Measurements from ENCODE around the gene C22orf31. TPM values are rescaled to one million over a fixed set of nuclear protein-coding genes. Genes with fewer than 3 reads are reported as not detected.

The C22orf31 gene
- total and polyA plus RNA-seq, 4 experiments from 2014 or later, result not detected

DNA sequence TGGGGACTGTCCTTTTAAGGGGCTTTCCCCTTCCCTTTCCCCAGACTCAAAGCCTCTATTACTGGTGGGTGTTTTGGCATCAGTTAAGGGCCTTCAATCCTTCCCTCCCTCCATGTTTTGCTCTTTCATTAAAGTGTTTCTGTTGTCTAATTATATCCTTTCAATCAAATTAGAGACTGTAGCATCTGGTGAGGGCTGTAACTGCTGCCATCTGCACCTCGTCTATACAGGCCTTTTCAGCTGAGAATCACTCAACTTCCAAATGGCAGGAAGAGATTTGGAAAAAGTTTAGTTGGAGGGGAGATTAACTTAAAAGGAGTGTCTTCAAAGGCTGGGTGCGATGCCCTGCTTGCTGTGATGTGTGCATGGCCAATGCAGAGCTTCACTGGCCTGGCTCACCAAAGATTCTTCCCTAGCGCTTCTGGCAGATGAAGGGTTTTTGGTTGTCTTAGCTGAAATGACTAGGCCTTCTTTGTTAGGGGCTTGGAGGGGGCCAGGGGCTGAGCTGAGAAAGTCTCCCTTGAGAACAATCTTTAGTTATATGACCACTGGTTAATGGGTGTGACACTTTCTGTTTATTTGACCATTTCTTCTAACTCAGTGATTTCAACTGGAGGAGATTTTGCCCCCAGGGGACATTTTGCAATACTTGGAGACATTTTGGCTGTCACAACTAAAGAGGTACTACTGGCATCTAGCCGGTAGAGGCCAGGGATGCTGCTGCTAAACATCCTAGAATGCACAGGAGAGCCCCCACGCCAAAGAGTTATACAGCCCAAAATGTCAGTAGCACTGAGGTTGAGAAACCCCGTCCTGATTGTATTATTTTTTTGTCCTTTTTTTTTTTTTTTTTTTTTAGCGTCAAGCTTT is 18.7 kb upstream of the C22orf31 start:
- ChIA-PET POLR2A (ENCODE audit: partially characterized antibody) (no interaction called here), CTCF (ENCODE audit: partially characterized antibody) (no interaction called here)
- H3K27me3 ChIP-seq (ENCODE audit: insufficient read depth, low read length), result peaks cover 6% of the 10 kb centered on the region
- H3K27ac Mint-ChIP-seq, result no peak overlapping the region
- no peaks in the 10 kb centered on the region for H3K9me3 Mint-ChIP-seq
- no peaks in the 10 kb centered on the region for H3K9me3 ChIP-seq (ENCODE audit: control insufficient read depth in 1 of 2, low read length in 2 of 2)
- DNase-seq, result no peak
- H3K36me3 ChIP-seq (ENCODE audit: insufficient read depth, low read length), result no peaks in the 10 kb centered on the region
- H3K4me1 ChIP-seq (ENCODE audit: insufficient read depth, low read length), result no peaks in the 10 kb centered on the region
- intact Hi-C loops (cut with micrococcal nuclease), result no loop called here
- H3K27ac ChIP-seq (ENCODE audit: low read depth, low read length), result no peak overlapping the region
- H3K4me3 ChIP-seq (ENCODE audit: low read length in 2 of 2), result no peak overlapping the region
- no peak overlapping the region for H3K4me3 Mint-ChIP-seq
- peaks cover 0 to 3% of the 10 kb centered on the region in 2 donors for H3K36me3 Mint-ChIP-seq
- H3K27me3 Mint-ChIP-seq, result peaks cover 10 to 22% of the 10 kb centered on the region in 2 donors
- peaks cover 0 to 1% (median 0%) of the 10 kb centered on the region in 4 donors for H3K4me1 Mint-ChIP-seq

DNA sequence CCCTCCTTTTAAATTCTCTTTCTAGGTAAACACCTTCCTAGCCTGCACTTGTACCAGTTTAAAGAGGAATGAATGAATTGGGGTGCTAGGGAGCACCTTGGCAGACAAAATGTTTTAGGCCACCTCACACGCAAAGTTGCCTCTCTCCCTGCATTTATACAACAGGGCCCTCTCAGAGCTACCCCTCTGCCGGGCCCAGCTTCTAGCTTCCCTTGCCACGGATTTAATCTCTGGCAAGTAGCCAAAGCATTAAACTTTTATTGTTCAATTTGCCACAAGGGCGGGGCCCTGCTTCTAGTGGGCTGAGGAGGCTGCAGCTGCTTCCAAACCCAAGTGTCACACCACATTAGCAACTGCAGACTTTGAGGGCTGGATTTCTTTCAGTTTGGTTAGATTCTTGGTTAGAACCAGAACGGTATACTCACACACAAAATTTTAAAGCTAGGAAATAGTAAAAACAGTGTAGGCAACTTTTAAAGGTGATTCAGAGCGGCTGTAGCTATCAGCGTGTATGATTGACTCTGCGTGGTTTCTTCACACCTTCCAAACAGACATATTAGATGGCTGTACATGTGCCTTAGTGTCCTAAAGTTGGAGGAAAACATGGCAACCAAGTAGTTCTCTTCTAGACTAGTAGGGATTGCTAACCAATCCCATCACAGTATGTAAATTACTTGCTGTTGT is 17.7 kb upstream of the C22orf31 start:
- no peak overlapping the region for H3K4me3 Mint-ChIP-seq
- peaks cover 16 to 28% of the 10 kb centered on the region in 2 donors for H3K27me3 Mint-ChIP-seq
- no peaks in the 10 kb centered on the region for H3K36me3 ChIP-seq (ENCODE audit: insufficient read depth, low read length)
- intact Hi-C loops (cut with micrococcal nuclease), result no loop called here
- no peak overlapping the region for H3K4me3 ChIP-seq (ENCODE audit: low read length in 2 of 2)
- ChIA-PET CTCF (ENCODE audit: partially characterized antibody) (interaction anchor here (1.1 kb wide), 1 partner anchor 14 kb away, joined by 3 read pairs; no protein-coding TSS in a partner anchor), POLR2A (ENCODE audit: partially characterized antibody) (no interaction called here)
- H3K27ac ChIP-seq (ENCODE audit: low read depth, low read length), result no peak overlapping the region
- H3K9me3 ChIP-seq (ENCODE audit: control insufficient read depth in 1 of 2, low read length in 2 of 2), result no peaks in the 10 kb centered on the region
- no peak for DNase-seq
- H3K27ac Mint-ChIP-seq, result no peak overlapping the region
- H3K4me1 Mint-ChIP-seq, result peaks cover 0 to 4% (median under 1%) of the 10 kb centered on the region in 4 donors
- peaks cover 0 to 3% of the 10 kb centered on the region in 2 donors for H3K36me3 Mint-ChIP-seq
- H3K27me3 ChIP-seq (ENCODE audit: insufficient read depth, low read length), result peaks cover 14% of the 10 kb centered on the region
- H3K9me3 Mint-ChIP-seq, result no peaks in the 10 kb centered on the region
- peaks cover under 1% of the 10 kb centered on the region for H3K4me1 ChIP-seq (ENCODE audit: insufficient read depth, low read length)

GRCh38 chr22:29078869-29079207 is 17.2 kb upstream of the C22orf31 start:
- no peak overlapping the region for H3K4me3 Mint-ChIP-seq
- ChIA-PET POLR2A (ENCODE audit: partially characterized antibody) (no interaction called here), CTCF (ENCODE audit: partially characterized antibody) (interaction anchor here (1.1 kb wide), 1 partner anchor 15 kb away, joined by 3 read pairs; no protein-coding TSS in a partner anchor)
- no peak overlapping the region for H3K27ac ChIP-seq (ENCODE audit: low read depth, low read length)
- H3K36me3 ChIP-seq (ENCODE audit: insufficient read depth, low read length), result no peaks in the 10 kb centered on the region
- no peak for DNase-seq
- H3K4me3 ChIP-seq (ENCODE audit: low read length in 2 of 2), result no peak overlapping the region
- H3K27me3 ChIP-seq (ENCODE audit: insufficient read depth, low read length), result peaks cover 19% of the 10 kb centered on the region
- H3K27ac Mint-ChIP-seq, result no peak overlapping the region
- intact Hi-C loops (cut with micrococcal nuclease), result no loop called here
- H3K36me3 Mint-ChIP-seq, result peaks cover 0 to 3% of the 10 kb centered on the region in 2 donors
- H3K9me3 Mint-ChIP-seq, result no peaks in the 10 kb centered on the region
- peaks cover 1 to 10% (median 4%) of the 10 kb centered on the region in 4 donors for H3K4me1 Mint-ChIP-seq
- peaks cover 6% of the 10 kb centered on the region for H3K4me1 ChIP-seq (ENCODE audit: insufficient read depth, low read length)
- H3K9me3 ChIP-seq (ENCODE audit: control insufficient read depth in 1 of 2, low read length in 2 of 2), result no peaks in the 10 kb centered on the region
- H3K27me3 Mint-ChIP-seq, result peaks cover 17 to 33% of the 10 kb centered on the region in 2 donors

GRCh38 chr22:29078036-29078868 is 16.6 kb upstream of the C22orf31 start:
- Mint-ChIP-seq H3K27ac (no peak overlapping the region), H3K4me1 (peaks cover 1 to 12% (median 5%) of the 10 kb centered on the region in 4 donors), H3K27me3 (peaks cover 16 to 34% of the 10 kb centered on the region in 2 donors), H3K36me3 (peaks cover 0 to 3% of the 10 kb centered on the region in 2 donors), H3K4me3 (no peak overlapping the region), H3K9me3 (no peaks in the 10 kb centered on the region)
- intact Hi-C loops (cut with micrococcal nuclease), result no loop called here
- Histone ChIP-seq H3K9me3 (ENCODE audit: control insufficient read depth in 1 of 2, low read length in 2 of 2) (no peaks in the 10 kb centered on the region), H3K36me3 (ENCODE audit: insufficient read depth, low read length) (no peaks in the 10 kb centered on the region), H3K4me3 (ENCODE audit: low read length in 2 of 2) (no peak overlapping the region), H3K4me1 (ENCODE audit: insufficient read depth, low read length) (peaks cover 12% of the 10 kb centered on the region), H3K27ac (ENCODE audit: low read depth, low read length) (no peak overlapping the region), H3K27me3 (ENCODE audit: insufficient read depth, low read length) (peaks cover 22% of the 10 kb centered on the region)
- ChIA-PET CTCF (ENCODE audit: partially characterized antibody) (interaction anchor here (1.1 kb wide), 1 partner anchor 15 kb away, joined by 3 read pairs; no protein-coding TSS in a partner anchor), POLR2A (ENCODE audit: partially characterized antibody) (no interaction called here)
- no peak for DNase-seq

GRCh38 chr22:29074276-29074772 is 12.7 kb upstream of the C22orf31 start:
- Mint-ChIP-seq H3K9me3 (no peaks in the 10 kb centered on the region), H3K27me3 (peaks cover 19 to 51% of the 10 kb centered on the region in 2 donors), H3K4me3 (peak overlapping the region in 7 of 8 donors; percentile 38 to 76 (median 63)), H3K36me3 (peaks cover 0 to 3% of the 10 kb centered on the region in 2 donors), H3K4me1 (peaks cover 9 to 29% (median 17%) of the 10 kb centered on the region in 4 donors), H3K27ac (peak overlapping the region in 1 of 7 donors; percentile 7)
- Histone ChIP-seq H3K27ac (ENCODE audit: low read depth, low read length) (no peak overlapping the region), H3K36me3 (ENCODE audit: insufficient read depth, low read length) (no peaks in the 10 kb centered on the region), H3K9me3 (ENCODE audit: control insufficient read depth in 1 of 2, low read length in 2 of 2) (no peaks in the 10 kb centered on the region), H3K4me1 (ENCODE audit: insufficient read depth, low read length) (peaks cover 23% of the 10 kb centered on the region), H3K27me3 (ENCODE audit: insufficient read depth, low read length) (peaks cover 22% of the 10 kb centered on the region), H3K4me3 (ENCODE audit: low read length in 2 of 2) (no peak overlapping the region)
- CTCF ChIA-PET (ENCODE audit: partially characterized antibody), result interaction anchor here (1.2 kb wide), 1 partner anchor 9 kb away, joined by 3 read pairs; no protein-coding TSS in a partner anchor
- no peak for DNase-seq
- intact Hi-C loops (cut with micrococcal nuclease), result no loop called here
- POLR2A ChIA-PET (ENCODE audit: partially characterized antibody), result no interaction called here

DNA sequence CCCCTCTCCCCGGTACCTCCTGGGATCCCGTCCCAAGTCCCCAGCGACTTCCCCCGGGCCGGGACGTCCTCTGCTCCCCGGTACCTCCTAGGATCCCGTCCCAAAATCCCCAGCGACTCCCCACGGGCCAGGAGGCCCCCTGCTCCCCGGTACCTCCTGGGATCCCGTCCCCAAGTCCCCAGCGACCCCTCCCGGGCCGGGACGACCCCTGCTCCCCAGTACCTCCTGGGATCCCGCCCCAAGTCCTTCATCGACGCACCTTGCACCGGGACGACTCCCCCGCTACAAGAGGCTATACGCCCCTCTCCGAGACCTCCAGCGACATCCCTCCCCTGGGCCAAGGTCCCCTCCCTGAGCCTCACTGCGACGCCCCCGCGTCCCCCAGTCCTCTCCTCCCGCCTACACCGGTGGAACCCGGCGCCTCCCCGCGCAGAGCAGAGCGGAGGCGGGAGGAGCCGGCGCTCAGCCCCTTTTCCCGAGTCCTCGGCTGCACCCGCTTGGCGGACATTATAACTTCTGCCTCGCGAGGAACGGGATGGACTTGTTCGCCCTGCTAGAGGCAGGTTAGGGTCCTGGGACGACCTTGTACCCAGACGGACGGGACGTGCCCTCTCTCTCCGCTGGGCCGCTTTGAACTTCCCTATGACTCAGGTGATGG is 12.1 kb upstream of the C22orf31 start:
- Mint-ChIP-seq H3K4me1 (peaks cover 9 to 29% (median 17%) of the 10 kb centered on the region in 4 donors), H3K9me3 (no peaks in the 10 kb centered on the region), H3K27me3 (peaks cover 18 to 48% of the 10 kb centered on the region in 2 donors), H3K27ac (peak overlapping the region in 2 of 7 donors; percentile 7 to 15), H3K4me3 (peak overlapping the region; percentile 38 to 76 (median 59)), H3K36me3 (peaks cover 0 to 3% of the 10 kb centered on the region in 2 donors)
- H3K4me1 ChIP-seq (ENCODE audit: insufficient read depth, low read length), result peaks cover 23% of the 10 kb centered on the region
- peak in 1 of 5 donors; percentile 8 for DNase-seq
- ChIA-PET POLR2A (ENCODE audit: partially characterized antibody) (no interaction called here), CTCF (ENCODE audit: partially characterized antibody) (no interaction called here)
- H3K27ac ChIP-seq (ENCODE audit: low read depth, low read length), result no peak overlapping the region
- H3K27me3 ChIP-seq (ENCODE audit: insufficient read depth, low read length), result peaks cover 22% of the 10 kb centered on the region
- H3K36me3 ChIP-seq (ENCODE audit: insufficient read depth, low read length), result no peaks in the 10 kb centered on the region
- intact Hi-C loops (cut with micrococcal nuclease), result no loop called here
- no peaks in the 10 kb centered on the region for H3K9me3 ChIP-seq (ENCODE audit: control insufficient read depth in 1 of 2, low read length in 2 of 2)
- peak overlapping the region in 1 of 2 donors; percentile 39 for H3K4me3 ChIP-seq (ENCODE audit: low read length in 2 of 2)

Measured in CD4-positive, alpha-beta memory T cell (primary cell).